ENCODE data around the gene CARD18. TPM values are rescaled to one million over a fixed set of nuclear protein-coding genes. Genes with fewer than 3 reads are reported as not detected.

CARD18 gene
- total RNA-seq, 1 experiment from 2014 or later, result not detected

DNA sequence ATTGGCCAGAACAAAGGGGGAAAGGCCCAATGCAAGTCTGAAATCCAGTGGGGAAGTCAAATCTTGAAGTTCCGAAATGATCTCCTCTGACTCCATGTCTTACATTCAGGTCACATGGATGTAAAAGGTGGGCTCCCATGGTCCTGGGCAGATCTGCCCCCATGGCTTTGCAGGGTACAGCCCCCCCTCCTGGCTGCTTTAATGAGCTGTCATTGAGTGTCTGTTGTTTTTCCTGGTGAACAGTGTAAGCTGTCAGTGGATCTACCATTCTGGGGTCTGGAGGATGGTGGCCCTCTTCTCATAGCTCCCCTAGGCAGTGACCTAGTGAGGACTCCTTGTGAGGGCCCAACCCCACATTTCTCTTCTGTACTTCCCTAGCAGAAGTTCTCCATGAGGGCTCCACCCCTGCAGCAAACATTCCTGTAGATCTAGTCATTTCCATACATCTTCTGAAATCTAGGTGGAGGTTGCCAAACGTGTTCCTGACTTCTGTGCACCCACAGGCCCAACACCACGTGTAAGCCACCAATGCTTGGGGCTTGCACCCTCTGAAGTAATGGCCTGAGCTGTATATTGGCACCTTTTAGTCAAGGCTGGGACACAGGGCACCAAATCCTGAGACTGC, 9.3 kb downstream of the CARD18 start:
- Mint-ChIP-seq H3K4me3 (no peak overlapping the region), H3K27ac (no peak overlapping the region), H3K9me3 (peaks cover 26% of the 10 kb centered on the region), H3K27me3 (ENCODE audit: low read depth) (no peaks in the 10 kb centered on the region), H3K36me3 (peaks cover 15% of the 10 kb centered on the region), H3K4me1 (no peaks in the 10 kb centered on the region)
- ATAC-seq, result no peak
- ChIA-PET POLR2A (no interaction called here), CTCF (no interaction called here)
- TF ChIP-seq ZNF423 (CRISPR knock-in tag; IDR thresholded peaks at IDR 0.05) (no peak), MYBL2 (CRISPR knock-in tag; IDR thresholded peaks at IDR 0.05) (no peak), FOXK1 (CRISPR knock-in tag; IDR thresholded peaks at IDR 0.05) (no peak), NR3C1 (CRISPR knock-in tag; conservative IDR thresholded peaks at IDR 0.05; ENCODE audit: low read depth) (no peak), NFE2L1 (CRISPR knock-in tag; IDR thresholded peaks at IDR 0.05) (no peak), ZNF671 (CRISPR knock-in tag; IDR thresholded peaks at IDR 0.05) (no peak), RELA (CRISPR knock-in tag; IDR thresholded peaks at IDR 0.05; ENCODE audit: borderline replicate concordance) (no peak), ZNF263 (CRISPR knock-in tag; IDR thresholded peaks at IDR 0.05; ENCODE audit: low read depth) (no peak), GABPB1 (CRISPR knock-in tag; IDR thresholded peaks at IDR 0.05) (no peak), ZNF232 (CRISPR knock-in tag; IDR thresholded peaks at IDR 0.05) (no peak), ZNF317 (CRISPR knock-in tag; IDR thresholded peaks at IDR 0.05; ENCODE audit: borderline replicate concordance, low read depth) (no peak)
- TF ChIP-seq, protein P1, sequence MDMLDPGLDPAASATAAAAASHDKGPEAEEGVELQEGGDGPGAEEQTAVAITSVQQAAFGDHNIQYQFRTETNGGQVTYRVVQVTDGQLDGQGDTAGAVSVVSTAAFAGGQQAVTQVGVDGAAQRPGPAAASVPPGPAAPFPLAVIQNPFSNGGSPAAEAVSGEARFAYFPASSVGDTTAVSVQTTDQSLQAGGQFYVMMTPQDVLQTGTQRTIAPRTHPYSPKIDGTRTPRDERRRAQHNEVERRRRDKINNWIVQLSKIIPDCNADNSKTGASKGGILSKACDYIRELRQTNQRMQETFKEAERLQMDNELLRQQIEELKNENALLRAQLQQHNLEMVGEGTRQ (CRISPR knock-in tag; IDR thresholded peaks at IDR 0.05), result no peak
- TF ChIP-seq, protein P2, sequence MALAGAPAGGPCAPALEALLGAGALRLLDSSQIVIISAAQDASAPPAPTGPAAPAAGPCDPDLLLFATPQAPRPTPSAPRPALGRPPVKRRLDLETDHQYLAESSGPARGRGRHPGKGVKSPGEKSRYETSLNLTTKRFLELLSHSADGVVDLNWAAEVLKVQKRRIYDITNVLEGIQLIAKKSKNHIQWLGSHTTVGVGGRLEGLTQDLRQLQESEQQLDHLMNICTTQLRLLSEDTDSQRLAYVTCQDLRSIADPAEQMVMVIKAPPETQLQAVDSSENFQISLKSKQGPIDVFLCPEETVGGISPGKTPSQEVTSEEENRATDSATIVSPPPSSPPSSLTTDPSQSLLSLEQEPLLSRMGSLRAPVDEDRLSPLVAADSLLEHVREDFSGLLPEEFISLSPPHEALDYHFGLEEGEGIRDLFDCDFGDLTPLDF (CRISPR knock-in tag; IDR thresholded peaks at IDR 0.05), result no peak
- TF ChIP-seq, protein P3, sequence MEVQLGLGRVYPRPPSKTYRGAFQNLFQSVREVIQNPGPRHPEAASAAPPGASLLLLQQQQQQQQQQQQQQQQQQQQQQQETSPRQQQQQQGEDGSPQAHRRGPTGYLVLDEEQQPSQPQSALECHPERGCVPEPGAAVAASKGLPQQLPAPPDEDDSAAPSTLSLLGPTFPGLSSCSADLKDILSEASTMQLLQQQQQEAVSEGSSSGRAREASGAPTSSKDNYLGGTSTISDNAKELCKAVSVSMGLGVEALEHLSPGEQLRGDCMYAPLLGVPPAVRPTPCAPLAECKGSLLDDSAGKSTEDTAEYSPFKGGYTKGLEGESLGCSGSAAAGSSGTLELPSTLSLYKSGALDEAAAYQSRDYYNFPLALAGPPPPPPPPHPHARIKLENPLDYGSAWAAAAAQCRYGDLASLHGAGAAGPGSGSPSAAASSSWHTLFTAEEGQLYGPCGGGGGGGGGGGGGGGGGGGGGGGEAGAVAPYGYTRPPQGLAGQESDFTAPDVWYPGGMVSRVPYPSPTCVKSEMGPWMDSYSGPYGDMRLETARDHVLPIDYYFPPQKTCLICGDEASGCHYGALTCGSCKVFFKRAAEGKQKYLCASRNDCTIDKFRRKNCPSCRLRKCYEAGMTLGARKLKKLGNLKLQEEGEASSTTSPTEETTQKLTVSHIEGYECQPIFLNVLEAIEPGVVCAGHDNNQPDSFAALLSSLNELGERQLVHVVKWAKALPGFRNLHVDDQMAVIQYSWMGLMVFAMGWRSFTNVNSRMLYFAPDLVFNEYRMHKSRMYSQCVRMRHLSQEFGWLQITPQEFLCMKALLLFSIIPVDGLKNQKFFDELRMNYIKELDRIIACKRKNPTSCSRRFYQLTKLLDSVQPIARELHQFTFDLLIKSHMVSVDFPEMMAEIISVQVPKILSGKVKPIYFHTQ (CRISPR knock-in tag; IDR thresholded peaks at IDR 0.05), result no peak
- TF ChIP-seq, protein P4, sequence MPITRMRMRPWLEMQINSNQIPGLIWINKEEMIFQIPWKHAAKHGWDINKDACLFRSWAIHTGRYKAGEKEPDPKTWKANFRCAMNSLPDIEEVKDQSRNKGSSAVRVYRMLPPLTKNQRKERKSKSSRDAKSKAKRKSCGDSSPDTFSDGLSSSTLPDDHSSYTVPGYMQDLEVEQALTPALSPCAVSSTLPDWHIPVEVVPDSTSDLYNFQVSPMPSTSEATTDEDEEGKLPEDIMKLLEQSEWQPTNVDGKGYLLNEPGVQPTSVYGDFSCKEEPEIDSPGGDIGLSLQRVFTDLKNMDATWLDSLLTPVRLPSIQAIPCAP (CRISPR knock-in tag; IDR thresholded peaks at IDR 0.05), result no peak
- TF ChIP-seq, protein P5, sequence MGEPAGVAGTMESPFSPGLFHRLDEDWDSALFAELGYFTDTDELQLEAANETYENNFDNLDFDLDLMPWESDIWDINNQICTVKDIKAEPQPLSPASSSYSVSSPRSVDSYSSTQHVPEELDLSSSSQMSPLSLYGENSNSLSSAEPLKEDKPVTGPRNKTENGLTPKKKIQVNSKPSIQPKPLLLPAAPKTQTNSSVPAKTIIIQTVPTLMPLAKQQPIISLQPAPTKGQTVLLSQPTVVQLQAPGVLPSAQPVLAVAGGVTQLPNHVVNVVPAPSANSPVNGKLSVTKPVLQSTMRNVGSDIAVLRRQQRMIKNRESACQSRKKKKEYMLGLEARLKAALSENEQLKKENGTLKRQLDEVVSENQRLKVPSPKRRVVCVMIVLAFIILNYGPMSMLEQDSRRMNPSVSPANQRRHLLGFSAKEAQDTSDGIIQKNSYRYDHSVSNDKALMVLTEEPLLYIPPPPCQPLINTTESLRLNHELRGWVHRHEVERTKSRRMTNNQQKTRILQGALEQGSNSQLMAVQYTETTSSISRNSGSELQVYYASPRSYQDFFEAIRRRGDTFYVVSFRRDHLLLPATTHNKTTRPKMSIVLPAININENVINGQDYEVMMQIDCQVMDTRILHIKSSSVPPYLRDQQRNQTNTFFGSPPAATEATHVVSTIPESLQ (CRISPR knock-in tag; IDR thresholded peaks at IDR 0.05), result no peak
- TF ChIP-seq, protein P6, sequence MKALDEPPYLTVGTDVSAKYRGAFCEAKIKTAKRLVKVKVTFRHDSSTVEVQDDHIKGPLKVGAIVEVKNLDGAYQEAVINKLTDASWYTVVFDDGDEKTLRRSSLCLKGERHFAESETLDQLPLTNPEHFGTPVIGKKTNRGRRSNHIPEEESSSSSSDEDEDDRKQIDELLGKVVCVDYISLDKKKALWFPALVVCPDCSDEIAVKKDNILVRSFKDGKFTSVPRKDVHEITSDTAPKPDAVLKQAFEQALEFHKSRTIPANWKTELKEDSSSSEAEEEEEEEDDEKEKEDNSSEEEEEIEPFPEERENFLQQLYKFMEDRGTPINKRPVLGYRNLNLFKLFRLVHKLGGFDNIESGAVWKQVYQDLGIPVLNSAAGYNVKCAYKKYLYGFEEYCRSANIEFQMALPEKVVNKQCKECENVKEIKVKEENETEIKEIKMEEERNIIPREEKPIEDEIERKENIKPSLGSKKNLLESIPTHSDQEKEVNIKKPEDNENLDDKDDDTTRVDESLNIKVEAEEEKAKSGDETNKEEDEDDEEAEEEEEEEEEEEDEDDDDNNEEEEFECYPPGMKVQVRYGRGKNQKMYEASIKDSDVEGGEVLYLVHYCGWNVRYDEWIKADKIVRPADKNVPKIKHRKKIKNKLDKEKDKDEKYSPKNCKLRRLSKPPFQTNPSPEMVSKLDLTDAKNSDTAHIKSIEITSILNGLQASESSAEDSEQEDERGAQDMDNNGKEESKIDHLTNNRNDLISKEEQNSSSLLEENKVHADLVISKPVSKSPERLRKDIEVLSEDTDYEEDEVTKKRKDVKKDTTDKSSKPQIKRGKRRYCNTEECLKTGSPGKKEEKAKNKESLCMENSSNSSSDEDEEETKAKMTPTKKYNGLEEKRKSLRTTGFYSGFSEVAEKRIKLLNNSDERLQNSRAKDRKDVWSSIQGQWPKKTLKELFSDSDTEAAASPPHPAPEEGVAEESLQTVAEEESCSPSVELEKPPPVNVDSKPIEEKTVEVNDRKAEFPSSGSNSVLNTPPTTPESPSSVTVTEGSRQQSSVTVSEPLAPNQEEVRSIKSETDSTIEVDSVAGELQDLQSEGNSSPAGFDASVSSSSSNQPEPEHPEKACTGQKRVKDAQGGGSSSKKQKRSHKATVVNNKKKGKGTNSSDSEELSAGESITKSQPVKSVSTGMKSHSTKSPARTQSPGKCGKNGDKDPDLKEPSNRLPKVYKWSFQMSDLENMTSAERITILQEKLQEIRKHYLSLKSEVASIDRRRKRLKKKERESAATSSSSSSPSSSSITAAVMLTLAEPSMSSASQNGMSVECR (CRISPR knock-in tag; IDR thresholded peaks at IDR 0.05; ENCODE audit: borderline replicate concordance), result no peak
- TF ChIP-seq, protein P7, sequence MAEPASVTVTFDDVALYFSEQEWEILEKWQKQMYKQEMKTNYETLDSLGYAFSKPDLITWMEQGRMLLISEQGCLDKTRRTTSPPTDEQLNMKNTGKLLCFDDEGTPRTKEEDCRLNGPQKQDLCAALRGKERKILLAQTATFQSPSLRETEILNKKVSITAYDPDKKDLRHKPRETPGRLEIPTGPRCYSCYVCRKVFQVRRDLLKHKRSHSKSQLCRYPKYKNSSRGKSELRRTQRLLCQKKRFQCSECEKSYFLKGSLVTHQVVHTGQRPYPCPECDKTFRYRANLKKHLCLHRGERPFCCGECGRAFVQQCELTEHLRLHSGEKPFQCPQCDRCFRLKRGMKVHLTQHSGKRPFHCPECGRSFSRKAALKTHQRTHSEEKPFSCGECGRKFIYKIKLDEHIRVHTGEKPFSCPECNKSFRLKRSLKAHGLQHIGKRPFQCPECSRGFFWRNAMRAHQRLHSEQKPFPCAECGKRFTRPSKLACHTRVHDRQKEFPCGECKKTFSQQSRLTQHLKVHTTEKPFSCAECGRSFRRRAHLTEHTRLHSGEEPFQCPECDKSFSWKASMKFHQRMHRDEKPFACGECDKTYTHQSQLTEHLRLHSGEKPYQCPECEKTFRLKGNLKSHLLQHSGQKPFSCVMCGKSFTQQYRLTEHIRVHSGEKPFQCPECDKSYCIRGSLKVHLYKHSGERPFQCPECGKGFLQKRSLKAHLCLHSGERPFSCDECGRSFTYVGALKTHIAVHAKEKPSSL (CRISPR knock-in tag; conservative IDR thresholded peaks at IDR 0.05), result no peak
- no peak for DNase-seq (ENCODE audit: low spot score)

Measured in WTC11 (cell line).